Inflammatory macrophage treated with lipopolysaccharide for 4 hours (primary cell): ENCODE data around the gene FAM135A.

Experiments
- DNase-seq: peaks from one replicate; pipeline ENCODE4 v3.0.0-alpha.2; 2020

The FAM135A gene

GRCh38 chr6:70413114-70413991, at the start of gene FAM135A:
FAM135A (plus strand) TSS chr6:70413508; CDS start chr6:70428343, 14,835 bp downstream.
- peak; percentile 97 for DNase-seq

GRCh38 chr6:70363741-70364493, 49.4 kb upstream of the FAM135A start:
- no peak for DNase-seq

GRCh38 chr6:70369332-70369950, 43.9 kb upstream of the FAM135A start:
- DNase-seq: peak; percentile 56

- no peak for DNase-seq
These were observed 42.8 kb upstream of the FAM135A start for GRCh38 chr6:70370496-70370895.

GRCh38 chr6:70371454-70372105, 41.7 kb upstream of the FAM135A start:
- DNase-seq: peak; percentile 82

GRCh38 chr6:70375166-70375565, 38.1 kb upstream of the FAM135A start:
- peak; percentile 9 for DNase-seq

GRCh38 chr6:70375882-70376281, 37.4 kb upstream of the FAM135A start:
- DNase-seq: no peak

- no peak for DNase-seq
These were observed 36.7 kb upstream of the FAM135A start for GRCh38 chr6:70376628-70377027.

GRCh38 chr6:70377372-70377771, 35.9 kb upstream of the FAM135A start:
- no peak for DNase-seq

- no peak for DNase-seq
These were observed 33.8 kb upstream of the FAM135A start for GRCh38 chr6:70379473-70380013.

GRCh38 chr6:70380252-70380651, 33.1 kb upstream of the FAM135A start:
- DNase-seq: no peak

- DNase-seq: no peak
These were observed 32.4 kb upstream of the FAM135A start for GRCh38 chr6:70380771-70381416.

GRCh38 chr6:70381417-70381782, 31.9 kb upstream of the FAM135A start:
- no peak for DNase-seq

- DNase-seq: peak; percentile 75
These were observed 27.4 kb upstream of the FAM135A start for GRCh38 chr6:70385901-70386300.

- DNase-seq: no peak
These were observed 24.5 kb upstream of the FAM135A start for GRCh38 chr6:70388814-70389213.

GRCh38 chr6:70389261-70389660, 24.0 kb upstream of the FAM135A start:
- DNase-seq: no peak

- DNase-seq: no peak
These were observed 23.2 kb upstream of the FAM135A start for GRCh38 chr6:70390067-70390466.

GRCh38 chr6:70391492-70391891, 21.8 kb upstream of the FAM135A start:
- DNase-seq: no peak

GRCh38 chr6:70394518-70395300, 18.6 kb upstream of the FAM135A start:
- no peak for DNase-seq

GRCh38 chr6:70395301-70395672, 18.0 kb upstream of the FAM135A start:
- DNase-seq: peak; percentile 49

GRCh38 chr6:70396163-70396562, 17.1 kb upstream of the FAM135A start:
- DNase-seq: peak; percentile 7
